SH-SY5Y (cell line): ENCODE measurements around the gene CCL22.

ENCODE experiments used
- GATA2 ChIP-seq: IDR thresholded peaks from 2 replicates; pipeline ENCODE4 v1.6.1; 2011; ENCODE audit warnings: mild to moderate bottlenecking, low read depth, low read length
- GATA3 ChIP-seq: IDR thresholded peaks from 2 replicates; pipeline ENCODE4 v1.6.1; 2011; ENCODE audit warnings: low read depth, mild to moderate bottlenecking, low read length, moderate library complexity

The CCL22 gene

DNA sequence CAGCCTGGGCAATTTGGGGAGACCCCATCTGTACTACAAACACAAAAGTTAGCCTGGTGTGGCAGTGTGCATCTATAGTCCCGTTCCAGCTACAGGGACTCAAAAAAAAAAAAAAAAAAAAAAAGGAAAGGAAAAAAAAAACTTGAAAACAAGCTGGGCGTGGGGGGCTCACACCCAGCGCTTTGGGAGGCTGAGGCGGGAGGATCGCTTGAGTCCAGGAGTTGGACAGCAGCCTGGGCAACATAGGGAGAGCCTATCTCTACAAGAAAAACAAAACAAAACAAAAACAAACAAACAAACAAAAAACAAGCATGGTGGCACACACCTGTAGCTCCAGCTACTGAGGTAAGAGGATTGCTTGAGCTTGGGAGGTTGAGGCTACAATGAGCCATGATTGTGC is 33.1 kb downstream of the CCL22 start:
- no peak for TF ChIP-seq GATA3
- TF ChIP-seq GATA2, result no peak

DNA sequence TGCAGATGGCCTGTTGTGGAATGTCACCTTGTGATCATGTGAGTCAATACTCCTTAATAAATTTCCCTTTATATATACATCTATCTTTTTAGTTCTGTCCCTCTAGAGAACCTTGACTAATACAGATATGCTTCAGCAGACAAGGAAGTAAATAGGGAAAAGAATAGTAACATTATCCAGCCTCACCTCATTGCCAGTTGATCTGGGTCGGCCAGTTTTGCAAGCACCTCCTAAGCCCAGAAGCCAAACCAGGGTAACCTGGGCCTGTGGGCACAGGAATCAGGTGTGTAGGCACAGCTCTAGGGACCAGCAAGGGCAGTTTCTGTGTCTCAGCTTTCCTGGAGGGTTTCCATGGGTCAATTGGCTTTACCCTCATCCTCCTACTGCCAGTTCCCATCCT is 34.1 kb downstream of the CCL22 start:
- TF ChIP-seq GATA2 (no peak), GATA3 (no peak)

DNA sequence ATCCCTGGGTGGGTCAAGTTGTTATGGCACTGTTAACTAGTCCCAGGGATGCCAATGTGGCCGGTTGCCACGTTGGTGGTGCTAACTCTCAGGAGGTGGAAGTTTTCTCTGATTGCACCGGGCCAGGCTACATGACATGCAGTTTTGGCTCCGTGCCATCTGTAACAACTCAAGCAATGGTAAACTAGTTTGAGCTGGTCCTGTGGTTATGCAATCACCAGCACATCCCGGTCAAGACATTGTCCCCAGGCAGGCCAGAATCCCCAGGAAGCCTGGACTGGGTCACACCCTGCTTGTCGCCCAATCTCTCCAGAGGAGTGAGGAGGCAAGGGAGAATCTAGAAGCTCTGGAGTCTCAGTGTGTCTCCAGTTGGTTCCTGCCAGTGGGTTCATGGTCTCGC is 35.9 kb downstream of the CCL22 start:
- TF ChIP-seq GATA2, result no peak
- no peak for TF ChIP-seq GATA3

DNA sequence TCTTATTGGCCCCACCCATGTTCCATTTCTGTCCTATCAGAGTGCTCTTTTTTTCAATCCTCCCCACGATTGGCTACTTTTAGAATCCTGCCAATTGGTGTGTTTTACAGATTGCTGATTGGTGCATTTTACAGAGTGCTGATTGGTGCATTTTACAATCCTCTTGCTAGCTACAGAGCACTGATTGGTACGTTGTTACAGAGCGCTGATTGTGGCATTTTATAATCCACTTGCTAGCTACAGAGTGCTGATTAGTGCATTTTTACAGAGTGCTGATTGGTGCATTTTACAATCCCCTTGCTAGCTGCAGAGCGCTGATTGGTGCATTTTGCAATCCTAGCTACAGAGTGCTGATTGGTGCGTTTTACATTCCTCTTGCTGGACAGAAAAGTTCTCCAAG is 36.4 kb downstream of the CCL22 start:
- TF ChIP-seq GATA2, result no peak
- TF ChIP-seq GATA3, result no peak

DNA sequence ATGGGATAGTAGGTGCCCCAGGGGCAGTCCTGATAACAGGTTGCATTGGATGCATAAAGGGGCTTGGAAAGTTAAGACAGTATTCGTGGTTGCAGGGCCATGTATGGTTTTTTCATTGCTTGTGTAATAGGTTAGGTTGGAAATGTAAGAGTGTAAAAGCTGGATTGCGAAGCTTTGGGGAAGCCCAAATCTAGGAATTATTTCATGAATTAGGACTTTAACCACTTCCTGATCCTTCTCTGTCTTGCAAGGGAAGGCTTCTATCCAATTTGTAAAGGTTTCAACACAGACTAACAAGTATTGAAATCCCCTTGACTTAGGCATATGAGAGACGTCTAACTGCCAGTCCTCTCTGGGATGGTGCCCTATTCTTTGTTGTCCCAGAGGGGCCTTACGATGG is 38.2 kb downstream of the CCL22 start:
- no peak for TF ChIP-seq GATA3
- TF ChIP-seq GATA2, result no peak

DNA sequence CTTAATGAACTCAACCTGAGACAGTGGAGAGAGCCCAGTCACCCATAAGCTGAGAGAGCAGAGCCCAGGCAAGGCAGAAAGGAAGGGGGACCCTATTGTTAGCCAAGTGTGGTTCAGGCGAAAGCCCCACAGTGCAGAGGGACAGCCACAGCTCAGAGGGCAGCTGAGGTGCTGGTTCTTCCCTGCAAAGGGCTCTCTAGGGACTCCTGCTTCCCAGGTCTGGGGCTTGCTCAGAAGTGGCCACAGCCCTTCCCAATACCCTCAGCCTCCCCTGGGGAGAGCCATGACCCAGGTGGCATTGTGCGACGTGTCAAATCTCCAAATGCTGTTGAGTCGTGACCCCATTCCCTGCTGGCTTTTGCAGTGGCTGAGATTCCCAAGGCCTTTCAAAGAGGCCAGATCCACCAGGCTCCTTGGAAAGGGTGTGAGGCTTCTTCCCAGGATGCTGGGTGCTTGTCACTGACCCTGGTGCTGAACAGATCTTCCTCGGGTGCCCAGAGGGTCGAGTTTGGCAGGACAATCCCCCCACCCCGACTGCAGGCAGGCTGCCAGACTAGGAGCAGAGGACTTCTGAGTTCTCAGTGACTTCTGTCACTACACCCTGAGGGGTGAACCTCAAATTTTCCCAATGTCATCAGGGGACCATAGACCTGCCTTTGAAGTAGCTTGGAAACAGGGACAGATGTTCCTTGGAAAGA is 43.5 kb downstream of the CCL22 start:
- TF ChIP-seq GATA3, result no peak
- no peak for TF ChIP-seq GATA2

DNA sequence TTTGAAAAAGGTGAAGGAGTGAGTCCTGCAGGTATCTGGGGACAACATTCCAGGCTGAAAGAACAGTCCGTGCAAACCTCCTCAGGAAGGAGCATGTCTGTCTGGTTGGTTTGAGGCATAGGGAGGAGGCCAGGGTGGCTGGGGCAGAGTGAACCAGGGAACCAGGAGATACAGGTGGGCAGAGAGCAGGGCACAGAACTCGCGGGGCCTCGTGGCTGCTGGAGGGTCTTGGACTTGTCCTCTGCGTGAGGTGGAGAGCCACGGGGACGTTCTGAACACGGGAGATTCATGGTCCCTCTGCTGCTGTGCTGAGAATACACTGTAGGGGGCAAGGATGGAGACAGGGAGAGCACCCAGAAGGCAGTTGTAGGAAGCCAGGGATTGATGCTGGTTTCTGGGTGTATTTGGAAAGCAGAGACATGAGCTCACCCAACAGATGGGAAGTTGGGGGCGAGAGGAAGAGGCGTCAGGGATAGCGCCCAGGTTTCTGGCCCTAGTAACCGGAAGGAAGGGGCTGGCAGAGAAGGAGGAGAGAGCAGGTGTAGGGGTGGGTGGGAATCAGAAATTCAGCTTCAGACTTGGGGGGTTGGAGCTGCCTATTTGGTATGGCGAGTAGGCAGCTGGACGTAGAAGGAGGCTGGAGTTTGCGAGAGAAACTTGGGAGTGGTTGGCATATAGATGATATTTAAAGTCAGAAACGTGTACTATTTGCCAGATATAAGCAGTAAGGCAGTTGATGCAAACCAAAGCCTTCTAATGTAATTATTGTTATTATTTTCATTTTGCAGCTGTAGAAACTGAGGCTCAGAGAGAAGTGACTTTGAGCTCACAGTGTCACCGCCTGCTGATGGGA is 45.6 kb downstream of the CCL22 start, which contains the start of gene CCL17:
Gene CCL17, plus strand, starts transcription at position 803 of the 853 bp plus-strand sequence. CDS start 9,166 bp downstream, outside the sequence.
- no peak for TF ChIP-seq GATA2
- no peak for TF ChIP-seq GATA3

DNA sequence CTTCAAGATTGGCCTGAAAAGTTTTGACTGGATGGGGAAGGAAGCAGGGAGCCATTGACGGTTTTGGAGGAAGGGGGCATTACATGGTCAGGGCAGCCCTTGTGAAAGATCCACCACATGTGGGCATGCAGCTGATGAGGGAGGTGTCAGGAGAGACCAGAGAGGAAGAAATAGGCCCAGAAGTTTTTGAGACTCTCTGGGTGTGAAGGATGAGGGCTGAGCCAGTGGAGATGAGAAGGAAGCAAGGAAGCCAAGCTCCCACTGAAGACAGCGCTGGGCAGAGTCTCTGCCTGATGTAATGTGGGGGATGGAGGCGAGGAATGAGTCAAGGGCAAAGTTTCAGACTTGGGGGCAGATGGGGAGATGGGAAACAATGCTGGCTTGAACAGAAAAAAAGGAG is 46.5 kb downstream of the CCL22 start:
- TF ChIP-seq GATA2 (no peak), GATA3 (no peak)

DNA sequence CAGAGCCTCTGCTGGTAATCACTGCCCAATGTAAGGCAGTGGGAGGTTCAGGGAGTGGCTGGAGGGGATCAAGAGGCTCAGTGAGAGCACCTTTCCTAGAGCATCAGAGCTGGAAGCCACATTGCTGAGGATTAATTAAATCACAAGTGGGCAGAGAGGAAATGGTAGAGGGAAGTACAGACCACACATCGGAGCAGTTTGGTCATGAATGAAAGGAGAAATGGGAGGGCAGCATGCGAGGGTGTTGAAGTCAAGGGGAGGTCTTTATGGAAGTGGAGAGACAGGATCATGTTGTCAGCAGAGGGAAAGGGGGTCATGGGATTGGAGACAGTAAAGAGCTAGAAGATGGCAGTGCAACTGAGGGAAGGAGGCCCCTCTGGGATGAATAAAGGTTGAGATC is 48.3 kb downstream of the CCL22 start:
- TF ChIP-seq GATA2 (no peak), GATA3 (no peak)

DNA sequence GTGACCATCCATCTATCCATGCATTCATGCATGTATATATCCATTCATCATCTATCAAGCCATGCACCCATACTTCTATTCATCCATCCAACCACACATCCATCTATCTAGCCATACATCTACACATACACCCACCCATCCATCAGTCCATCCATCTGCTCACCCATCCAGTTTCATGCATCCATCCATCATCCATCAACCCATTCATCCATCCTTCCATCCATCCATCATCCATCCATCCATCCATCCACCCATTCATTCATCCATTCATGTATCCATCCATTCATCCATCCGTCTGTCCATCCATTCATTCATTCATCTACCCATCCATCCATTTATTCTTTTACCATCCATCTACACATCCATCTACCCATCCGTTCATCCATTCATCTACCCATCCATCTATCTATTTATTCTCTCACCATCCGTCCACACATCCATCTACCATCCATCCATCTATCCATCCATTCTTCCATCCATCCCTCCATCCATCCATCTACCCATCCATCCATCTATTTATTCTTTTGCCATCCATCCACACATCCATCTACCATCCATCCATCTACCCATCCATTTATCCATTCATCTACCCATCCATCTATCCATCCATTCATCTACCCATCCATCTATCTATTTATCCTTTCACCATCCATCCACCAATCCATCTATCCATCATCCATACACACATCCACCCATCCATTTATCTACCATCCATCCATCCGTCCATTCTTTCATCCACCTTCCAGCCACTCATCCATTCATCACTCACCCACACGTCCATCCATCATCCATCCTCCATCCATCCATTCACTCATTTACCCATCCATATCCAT is 49.2 kb downstream of the CCL22 start:
- TF ChIP-seq GATA3, result no peak
- TF ChIP-seq GATA2, result no peak

DNA sequence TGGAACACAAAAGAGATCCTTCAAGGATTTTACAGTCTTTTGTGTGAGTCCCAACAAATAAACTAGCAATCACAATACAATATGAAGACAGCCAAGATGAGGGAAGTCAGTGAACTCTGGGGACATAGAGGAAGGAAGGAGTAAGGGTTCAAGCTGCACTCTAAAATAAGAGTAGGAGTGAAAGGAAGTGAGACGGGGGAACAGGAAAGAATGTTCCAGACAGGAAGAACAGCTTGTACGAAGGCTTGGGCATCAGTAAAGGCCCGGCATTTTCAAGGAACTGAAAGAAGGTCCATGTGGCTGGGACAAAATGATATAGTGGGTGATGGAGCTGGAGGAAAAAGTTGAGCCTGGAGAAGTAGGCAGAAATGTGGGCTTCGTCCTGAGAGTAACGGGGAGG is 50.5 kb downstream of the CCL22 start:
- TF ChIP-seq GATA2, result no peak
- no peak for TF ChIP-seq GATA3

DNA sequence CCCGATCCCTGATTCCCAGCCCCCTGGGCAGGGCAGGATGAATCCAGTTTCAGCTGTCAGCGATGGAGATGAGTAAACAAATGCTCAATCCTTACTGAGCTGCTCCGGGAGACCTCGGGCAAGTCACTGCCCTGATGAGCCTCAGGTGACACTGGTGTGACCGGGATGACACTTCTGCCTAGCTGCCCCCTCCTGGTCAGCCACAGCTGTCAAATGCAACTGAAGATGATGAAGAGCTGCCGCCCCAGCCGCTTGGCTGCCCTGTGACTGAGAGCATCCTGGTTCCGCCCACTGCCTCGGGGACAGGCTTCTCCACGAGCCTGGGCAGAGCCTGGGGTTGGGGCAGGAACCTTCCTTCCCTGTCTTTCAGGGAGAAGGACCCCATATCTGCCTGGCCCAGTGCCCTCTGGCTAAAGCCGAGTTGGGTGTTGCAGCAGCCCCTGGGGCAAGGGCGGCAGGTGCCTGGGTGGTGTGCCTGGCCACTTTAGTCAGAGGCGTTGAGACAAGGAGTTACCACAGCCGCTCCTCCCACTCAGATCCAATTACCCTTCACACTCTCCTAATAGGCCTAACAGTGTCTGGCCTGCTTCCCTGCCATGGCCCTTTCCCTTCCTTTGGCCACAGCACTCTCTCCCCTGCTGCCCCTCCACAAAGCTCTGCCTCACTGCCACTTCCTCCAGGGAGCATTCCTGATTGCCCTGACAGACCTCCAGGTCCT is 51.4 kb downstream of the CCL22 start:
- no peak for TF ChIP-seq GATA3
- no peak for TF ChIP-seq GATA2

DNA sequence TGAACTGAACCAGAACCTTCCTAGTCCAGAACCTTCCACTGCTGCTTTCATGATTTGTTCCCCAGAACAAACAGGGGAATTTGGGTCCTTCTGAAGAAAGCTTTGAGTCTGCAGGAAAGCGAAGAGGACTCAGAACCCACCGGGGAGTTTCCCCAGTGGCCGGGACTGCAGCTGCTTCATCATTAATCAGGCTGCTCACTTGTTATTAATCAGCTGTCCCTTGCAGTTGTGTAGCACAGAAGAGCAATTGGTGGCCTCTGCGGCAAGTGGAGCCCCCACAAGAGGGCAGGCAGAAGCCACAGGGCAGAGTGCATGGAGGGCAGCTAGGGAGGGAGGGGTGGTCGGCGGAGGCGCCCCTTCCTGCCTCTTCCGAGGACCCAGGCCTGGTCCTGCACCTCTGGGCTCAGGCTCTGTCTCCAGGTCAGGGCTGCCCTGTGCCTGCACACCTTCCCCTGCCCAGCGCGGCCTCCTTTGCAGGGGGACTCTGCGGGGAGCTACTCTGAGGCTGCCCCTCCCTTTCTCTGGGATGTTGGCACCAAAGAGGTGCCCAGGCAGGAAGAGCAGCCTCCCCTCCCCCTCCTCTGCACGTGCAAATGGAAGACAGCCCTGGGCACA is 52.9 kb downstream of the CCL22 start:
- TF ChIP-seq GATA2 (no peak), GATA3 (no peak)
